GM12878 (cell line): ENCODE data around the gene SLC38A8. TPM values are rescaled to one million over a fixed set of nuclear protein-coding genes. Genes with fewer than 3 reads are reported as not detected.

ENCODE experiments used
- ATAC-seq: fragments of 200-7000 bp; cut with Tn5 transposase; 3 replicates; pipeline ENCODE4 v1.9.1; 2020; ENCODE audit warnings: mild to moderate bottlenecking, moderate library complexity
- BruUV-seq: library from RNA; stranded (reverse); fragments of 400-500 nt; replicated peaks from 2 replicates; lab custom pipeline; 2021; lab: Mats Ljungman, UMichigan
- CTCF ChIA-PET: fragments of 300-600 bp; sonication (Branson Sonifier 250); formaldehyde crosslinking; extraction: SDS; loops from one replicate; lab custom pipeline; 2021; ENCODE audit warnings: inconsistent platforms; lab: Yijun Ruan, JAX
- POLR2A ChIA-PET: fragments of 350-600 bp; formaldehyde crosslinking; extraction: SDS; loops from one replicate; lab custom pipeline; 2021; ENCODE audit warnings: inconsistent platforms; lab: Charles Lee
- RAD21 ChIA-PET: fragments of 300-600 bp; sonication (Branson Sonifier 250); formaldehyde crosslinking; loops from one replicate; lab custom pipeline; 2023; ENCODE audit warnings: antibody characterized with exemption; ENCODE audit not compliant: unreplicated experiment; lab: Charles Lee
- SMC1A ChIA-PET: fragments of 300-600 bp; sonication (Branson Sonifier 250); formaldehyde crosslinking; loops from one replicate; lab custom pipeline; 2023; ENCODE audit not compliant: unreplicated experiment, uncharacterized antibody; lab: Charles Lee
- DNase-seq: peaks from one replicate; pipeline ENCODE4 v3.0.0-alpha.2; 2011; ENCODE audit warnings: low read depth, low spot score
- FAIRE-seq: peaks from 3 replicates; lab custom pipeline; 2011; peaks lifted over from hg19 to GRCh38; lab: Jason Lieb, UNC
- H2AFZ ChIP-seq: 2 replicates; pipeline ENCODE4 v1.6.0; 2011; ENCODE audit warnings: low read depth, low read length, control low read depth; ENCODE audit not compliant: control insufficient read depth
- H3K27ac ChIP-seq: 2 replicates; pipeline ENCODE4 v1.5.1; 2011; ENCODE audit warnings: control low read depth; ENCODE audit not compliant: control insufficient read depth, insufficient read depth
- H3K27me3 ChIP-seq, 2 experiments: replicated peaks in 1 of 2; 2 replicates each; pipeline versions ENCODE4 v1.6.0 to v1.6.1; 2011; ENCODE audit warnings: low read length in 1 of 2; ENCODE audit not compliant: control insufficient read depth in 2 of 2, insufficient read depth in 2 of 2
- H3K36me3 ChIP-seq, 2 experiments: 2 replicates each; pipeline ENCODE4 v1.5.1; 2011; ENCODE audit warnings: low read length in 1 of 2; ENCODE audit not compliant: control insufficient read depth in 2 of 2, insufficient read depth in 2 of 2
- H3K4me1 ChIP-seq: 2 replicates; pipeline ENCODE4 v1.6.1; 2011; ENCODE audit warnings: mild to moderate bottlenecking, low read length, moderate library complexity, mixed read lengths; ENCODE audit not compliant: control insufficient read depth, insufficient read depth
- H3K4me2 ChIP-seq: 2 replicates; pipeline ENCODE4 v1.6.0; 2011; ENCODE audit warnings: control low read depth; ENCODE audit not compliant: control insufficient read depth, insufficient read depth
- H3K4me3 ChIP-seq: fragments of 200-600 bp; sonication (generic); 2 replicates; pipeline ENCODE4 v1.5.1; 2016
- H3K79me2 ChIP-seq: 2 replicates; pipeline ENCODE4 v1.6.0; 2011; ENCODE audit warnings: low read length; ENCODE audit not compliant: control insufficient read depth, insufficient read depth
- H3K9ac ChIP-seq: 2 replicates; pipeline ENCODE4 v1.8.0; 2011; ENCODE audit warnings: low read length, control low read depth, mixed read lengths; ENCODE audit not compliant: control insufficient read depth, insufficient read depth
- H3K9me3 ChIP-seq: replicated peaks from 3 replicates; pipeline ENCODE4 v1.5.1; 2011; ENCODE audit warnings: mild to moderate bottlenecking, low read length; ENCODE audit not compliant: control insufficient read depth, insufficient read depth
- H4K20me1 ChIP-seq: 2 replicates; pipeline ENCODE4 v1.6.0; 2011; ENCODE audit not compliant: control insufficient read depth, insufficient read depth
- BMI1 ChIP-seq: fragments of 450-650 bp; IDR thresholded peaks from 2 replicates; pipeline ENCODE4 v1.6.1; 2016; ENCODE audit warnings: mild to moderate bottlenecking, moderate library complexity, borderline replicate concordance
- CBX5 ChIP-seq: sonication (generic); IDR thresholded peaks from 2 replicates; pipeline ENCODE4 v1.6.1; 2016; ENCODE audit warnings: low read depth, moderate library complexity, mild to moderate bottlenecking, inconsistent platforms
- MXI1 ChIP-seq: fragments of 150-350 bp; IDR thresholded peaks from 2 replicates; pipeline ENCODE4 v1.6.1; 2011; ENCODE audit warnings: low read depth, mild to moderate bottlenecking, inconsistent platforms, low read length, improper control_type of control experiment
- NBN ChIP-seq: fragments of 450-650 bp; IDR thresholded peaks from 2 replicates; pipeline ENCODE4 v1.6.1; 2016
- PAX8 ChIP-seq: fragments of 450-650 bp; IDR thresholded peaks from 2 replicates; pipeline ENCODE4 v1.6.1; 2017; ENCODE audit warnings: mild to moderate bottlenecking, moderate library complexity
- WGBS: methylation state at CpG from one replicate; pipeline ENCODE4 v1.1.6; 2016; ENCODE audit warnings: low lambda C conversion rate; ENCODE audit not compliant: insufficient replicate concordance, insufficient coverage; ENCODE audit errors: missing lambda C conversion rate; 5-methylcytosine and 5-hydroxymethylcytosine counted together
- in situ Hi-C: fragments of 300-500 bp; cut with MboI; formaldehyde crosslinking; loops from 9 replicates; pipeline ENCODE4 v1.14.3; 2018; ENCODE audit warnings: mixed read lengths
- intact Hi-C: fragments of 100-400 bp; cut with micrococcal nuclease; formaldehyde crosslinking; loops from one replicate; pipeline ENCODE4 v1.14.2; 2022; ENCODE audit not compliant: unreplicated experiment
- polyA plus RNA-seq, 11 experiments: library from polyadenylated mRNA; depleted of rRNA in 4 of 11; unstranded in 6 of 11; stranded (reverse) in 5 of 11; fragments of >200 nt; fragmentation: Nextera tagmentation in 4 of 11; fragmentation: Illumina TruSeq in 1 of 11; extraction: Ambion mirVana in 4 of 11; extraction: Trizol in 1 of 11; gene quantifications; 1 replicate in 1 of 11; 2 replicates in 10 of 11; pipeline versions ENCODE4 v1.2.1 to v1.2.3, GENCODE V29; 2011 to 2016; ENCODE audit warnings: inconsistent platforms in 2 of 11, missing spikeins in 2 of 11, low read depth in 1 of 11
- total RNA-seq, 4 experiments: library from RNA; depleted of rRNA in 3 of 4; stranded (reverse); fragments of >200 nt in 3 of 4; fragmentation: Illumina TruSeq in 1 of 4; extraction: Trizol in 1 of 4; gene quantifications; 2 replicates each; pipeline versions ENCODE4 v1.2.1 to v1.2.3, GENCODE V29; 2013 to 2021
- TF ChIP-seq, protein P1 (sequence below): fragments of 150-350 bp; IDR thresholded peaks from 2 replicates; pipeline ENCODE4 v1.6.1; 2014; ENCODE audit warnings: mild to moderate bottlenecking, low read depth, low read length
- TF ChIP-seq, protein P2 (sequence below): fragments of 450-650 bp; IDR thresholded peaks from 2 replicates; pipeline ENCODE4 v1.6.1; 2014; ENCODE audit warnings: mild to moderate bottlenecking
- TF ChIP-seq, protein P3 (sequence below): IDR thresholded peaks from 2 replicates; pipeline ENCODE4 v1.6.1; 2011; ENCODE audit warnings: borderline replicate concordance, low read depth, mild to moderate bottlenecking, moderate library complexity, low read length; ENCODE audit not compliant: insufficient read depth, poor library complexity, severe bottlenecking

The SLC38A8 gene
- total and polyA plus RNA-seq, 10 of the 15 experiments (the other 5 are each of a cell fraction or from before 2014, with no cell fraction given) = not detected

DNA sequence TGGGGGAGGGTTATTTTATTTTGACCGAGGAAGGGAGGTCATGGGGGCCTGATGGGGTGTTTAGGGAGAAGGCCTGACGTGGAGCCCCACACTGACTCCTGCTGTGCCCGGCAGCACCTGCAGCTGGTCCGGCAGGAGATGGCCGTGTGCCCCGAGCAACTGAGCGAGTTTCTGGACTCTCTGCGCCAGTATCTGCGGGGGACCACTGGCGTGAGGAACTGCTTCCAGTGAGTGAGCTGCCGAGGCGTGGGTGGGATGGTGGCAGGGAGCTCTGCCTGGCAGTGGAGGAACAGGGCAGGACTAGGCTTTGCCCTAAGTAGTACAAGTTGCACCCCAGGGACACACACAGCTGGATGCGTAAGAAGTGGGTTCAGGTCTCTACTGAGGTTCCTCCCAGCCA lies 44.5 kb downstream of the SLC38A8 start:
- intact Hi-C loops (no loop called here), in situ Hi-C loops (no loop called here)
- ChIA-PET POLR2A (no interaction called here), RAD21 (no interaction called here), CTCF (no interaction called here), SMC1A (no interaction called here)
- H3K9me3 ChIP-seq = no peaks in the 10 kb centered on the region
- H3K27ac ChIP-seq = no peak overlapping the region
- H3K27me3 ChIP-seq = no peaks in the 10 kb centered on the region; a peak in 3 of 4 replicates
- BruUV-seq = no TSS peak
- H3K4me1 ChIP-seq = no peaks in the 10 kb centered on the region
- H3K4me3 ChIP-seq = no peak overlapping the region
- H3K9ac ChIP-seq = no peak overlapping the region
- no peak overlapping the region for H3K4me2 ChIP-seq
- H2AFZ ChIP-seq = no peak overlapping the region
- no peaks in the 10 kb centered on the region for H4K20me1 ChIP-seq
- FAIRE-seq (no peak), DNase-seq (no peak), ATAC-seq (no peak)
- TF ChIP-seq NBN (no peak), CBX5 (no peak), MXI1 (no peak), PAX8 (no peak), BMI1 (no peak)
- TF ChIP-seq, protein P1, sequence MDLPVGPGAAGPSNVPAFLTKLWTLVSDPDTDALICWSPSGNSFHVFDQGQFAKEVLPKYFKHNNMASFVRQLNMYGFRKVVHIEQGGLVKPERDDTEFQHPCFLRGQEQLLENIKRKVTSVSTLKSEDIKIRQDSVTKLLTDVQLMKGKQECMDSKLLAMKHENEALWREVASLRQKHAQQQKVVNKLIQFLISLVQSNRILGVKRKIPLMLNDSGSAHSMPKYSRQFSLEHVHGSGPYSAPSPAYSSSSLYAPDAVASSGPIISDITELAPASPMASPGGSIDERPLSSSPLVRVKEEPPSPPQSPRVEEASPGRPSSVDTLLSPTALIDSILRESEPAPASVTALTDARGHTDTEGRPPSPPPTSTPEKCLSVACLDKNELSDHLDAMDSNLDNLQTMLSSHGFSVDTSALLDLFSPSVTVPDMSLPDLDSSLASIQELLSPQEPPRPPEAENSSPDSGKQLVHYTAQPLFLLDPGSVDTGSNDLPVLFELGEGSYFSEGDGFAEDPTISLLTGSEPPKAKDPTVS = no peak
- TF ChIP-seq, protein P2, sequence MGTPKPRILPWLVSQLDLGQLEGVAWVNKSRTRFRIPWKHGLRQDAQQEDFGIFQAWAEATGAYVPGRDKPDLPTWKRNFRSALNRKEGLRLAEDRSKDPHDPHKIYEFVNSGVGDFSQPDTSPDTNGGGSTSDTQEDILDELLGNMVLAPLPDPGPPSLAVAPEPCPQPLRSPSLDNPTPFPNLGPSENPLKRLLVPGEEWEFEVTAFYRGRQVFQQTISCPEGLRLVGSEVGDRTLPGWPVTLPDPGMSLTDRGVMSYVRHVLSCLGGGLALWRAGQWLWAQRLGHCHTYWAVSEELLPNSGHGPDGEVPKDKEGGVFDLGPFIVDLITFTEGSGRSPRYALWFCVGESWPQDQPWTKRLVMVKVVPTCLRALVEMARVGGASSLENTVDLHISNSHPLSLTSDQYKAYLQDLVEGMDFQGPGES = no peak
- TF ChIP-seq, protein P3, sequence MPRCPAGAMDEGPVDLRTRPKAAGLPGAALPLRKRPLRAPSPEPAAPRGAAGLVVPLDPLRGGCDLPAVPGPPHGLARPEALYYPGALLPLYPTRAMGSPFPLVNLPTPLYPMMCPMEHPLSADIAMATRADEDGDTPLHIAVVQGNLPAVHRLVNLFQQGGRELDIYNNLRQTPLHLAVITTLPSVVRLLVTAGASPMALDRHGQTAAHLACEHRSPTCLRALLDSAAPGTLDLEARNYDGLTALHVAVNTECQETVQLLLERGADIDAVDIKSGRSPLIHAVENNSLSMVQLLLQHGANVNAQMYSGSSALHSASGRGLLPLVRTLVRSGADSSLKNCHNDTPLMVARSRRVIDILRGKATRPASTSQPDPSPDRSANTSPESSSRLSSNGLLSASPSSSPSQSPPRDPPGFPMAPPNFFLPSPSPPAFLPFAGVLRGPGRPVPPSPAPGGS = no peak
- no peaks in the 10 kb centered on the region for H3K79me2 ChIP-seq
- H3K36me3 ChIP-seq = no peaks in the 10 kb centered on the region
- whole genome bisulfite sequencing = 55% methylated on average over 13 of the region's 13 CpGs
